HL-60 (cell line): ENCODE data around the gene ALK.

Source experiments
- CTCF ChIP-seq: IDR thresholded peaks from one replicate; pipeline ENCODE4 v1.5.1; 2011; ENCODE audit warnings: low read length, control low read depth, inconsistent platforms; ENCODE audit not compliant: insufficient read depth
- GABPA ChIP-seq: IDR thresholded peaks from 2 replicates; pipeline ENCODE4 v1.6.1; 2012; ENCODE audit warnings: low read depth
- POLR2AphosphoS5 ChIP-seq: IDR thresholded peaks from 2 replicates; pipeline ENCODE4 v1.6.1; 2012; ENCODE audit warnings: low read depth
- REST ChIP-seq: IDR thresholded peaks from 2 replicates; pipeline ENCODE4 v1.6.1; 2012; ENCODE audit warnings: low read depth; ENCODE audit not compliant: insufficient replicate concordance
- SPI1 ChIP-seq: IDR thresholded peaks from 2 replicates; pipeline ENCODE4 v1.6.1; 2012; ENCODE audit warnings: low read depth, mild to moderate bottlenecking, borderline replicate concordance

DNA sequence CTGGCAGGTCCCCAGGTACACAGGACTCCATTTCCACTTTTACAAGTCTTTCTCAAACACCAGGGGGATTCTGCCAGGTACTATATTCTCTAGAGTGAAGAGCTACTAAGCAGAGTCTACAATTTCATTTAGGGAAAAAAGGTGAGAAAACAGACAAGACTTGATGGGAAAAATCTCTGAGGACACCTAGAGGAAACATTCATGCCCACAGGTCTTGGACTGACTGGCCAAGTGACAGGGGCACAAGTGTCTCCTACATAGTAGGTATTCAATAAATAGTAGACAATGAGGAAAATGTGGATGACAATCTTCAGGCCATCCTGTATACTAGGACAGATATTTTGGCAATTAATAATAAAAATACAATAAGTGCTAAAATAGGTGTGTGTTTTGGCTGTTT, 577.6 kb downstream of the ALK start:
- no peak for TF ChIP-seq CTCF
- no peak for TF ChIP-seq POLR2AphosphoS5
- no peak for TF ChIP-seq GABPA
- TF ChIP-seq SPI1, result no peak
- TF ChIP-seq REST, result no peak
